GM19239 (cell line): ENCODE data around the gene SAMD8.
"Not testable (repeated sequence)": the region's sequence is repeated elsewhere in the genome, so short reads cannot be mapped to it uniquely, and the experiment has no call there.

Source experiments
- DNase-seq: peaks from one replicate; pipeline ENCODE4 v3.0.0; 2011; ENCODE audit warnings: low spot score; ENCODE audit not compliant: insufficient read length
- FAIRE-seq: peaks from 2 replicates; lab custom pipeline; 2011; peaks lifted over from hg19 to GRCh38; lab: Jason Lieb, UNC

The SAMD8 gene

DNA sequence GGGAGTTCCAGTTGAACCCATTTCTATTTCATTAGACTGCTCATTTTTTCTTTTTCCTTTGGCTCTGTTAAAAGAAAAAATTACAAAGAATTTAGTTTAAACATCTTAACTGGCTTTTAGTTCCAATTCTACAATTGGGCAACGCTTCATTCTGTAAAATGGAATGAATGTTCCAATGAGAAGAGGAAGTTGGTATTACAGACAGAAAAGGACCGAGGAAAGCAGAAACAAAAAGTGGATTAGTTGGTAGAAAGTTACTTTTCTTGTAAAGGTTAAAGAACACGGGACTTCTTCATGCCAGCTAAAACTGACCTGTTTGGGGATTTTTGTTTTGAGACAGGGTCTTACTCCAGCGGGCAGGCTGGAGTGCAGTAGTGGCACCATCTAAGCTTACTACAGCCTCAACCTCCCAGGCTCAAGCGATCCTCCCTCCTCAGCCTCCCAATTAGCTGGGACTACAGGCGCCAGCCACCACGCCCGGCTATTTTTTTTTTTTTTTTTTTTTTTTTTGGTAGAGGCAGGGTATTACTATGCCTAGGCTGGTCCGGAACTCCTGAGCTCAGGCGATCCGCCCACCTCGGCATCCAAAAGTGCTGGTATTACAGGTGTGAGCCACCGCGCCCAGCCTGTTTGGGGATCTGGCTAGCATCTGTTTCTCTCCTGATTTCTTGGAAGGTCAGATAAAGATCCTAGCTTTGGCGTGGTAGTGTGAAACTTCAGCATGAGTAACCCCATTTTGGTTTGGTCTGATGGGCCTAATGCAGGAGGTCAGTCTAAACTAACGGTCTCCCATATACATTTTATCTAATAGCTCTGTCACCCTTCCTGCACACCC is 97.8 kb downstream of the SAMD8 start:
- FAIRE-seq = peak; percentile 23
- DNase-seq = no peak

DNA sequence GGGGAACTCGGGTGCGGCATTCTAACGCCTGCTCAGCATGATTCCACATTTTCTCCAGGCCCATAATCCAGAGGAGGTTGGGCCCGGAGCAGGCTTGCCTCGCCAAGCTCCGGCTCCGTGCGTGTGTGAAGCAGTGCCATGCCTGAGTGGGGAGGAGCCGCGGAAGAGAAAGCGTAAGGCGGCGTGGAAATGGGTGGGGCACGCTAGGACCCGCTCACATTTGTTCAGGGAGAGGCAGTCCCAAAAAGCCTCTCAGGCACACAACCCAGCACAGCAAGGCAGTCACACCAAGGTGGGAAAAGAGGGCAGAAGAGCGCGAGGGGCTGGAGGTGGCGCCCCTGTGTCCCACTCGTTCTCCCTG is 98.4 kb downstream of the SAMD8 start:
- DNase-seq (peak; percentile 41), FAIRE-seq (peak; percentile 64)

DNA sequence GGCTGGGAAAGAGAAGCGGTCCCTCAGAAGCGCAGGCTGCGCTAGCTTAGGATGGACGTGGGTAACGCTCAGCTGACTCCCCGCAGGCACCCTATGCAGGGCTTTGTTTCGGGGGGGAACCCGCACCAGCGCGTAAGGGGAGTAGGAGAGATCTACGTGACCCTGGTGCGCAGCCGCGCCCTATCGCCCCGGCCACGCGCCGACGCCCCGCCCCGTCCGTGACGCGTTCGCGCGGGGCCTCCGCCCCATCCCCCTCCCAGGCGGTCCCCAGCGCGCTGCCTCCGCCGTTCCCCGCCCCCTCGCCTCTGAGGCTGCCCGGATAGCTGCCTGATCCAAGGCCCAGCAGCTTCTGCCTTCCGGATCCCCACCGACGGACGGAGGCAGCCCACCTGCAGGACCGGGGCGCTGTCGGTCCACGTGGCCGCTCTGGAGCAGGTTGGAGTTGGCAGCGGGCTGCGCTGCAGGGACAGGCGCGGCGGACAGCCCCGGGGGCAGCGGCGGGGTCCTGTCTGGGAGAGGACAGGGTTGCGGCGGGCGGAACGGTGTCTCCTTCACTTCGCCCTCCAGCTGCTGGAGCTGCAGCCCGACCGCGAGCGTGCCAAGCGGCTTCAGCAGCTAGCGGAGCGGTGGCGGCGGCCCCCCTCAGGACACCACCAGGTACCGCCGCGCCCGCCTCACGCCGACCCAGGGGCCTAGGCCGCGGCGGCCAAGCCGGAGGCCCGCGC is 99.0 kb downstream of the SAMD8 start, which contains the start of gene VDAC2:
VDAC2 (plus strand) TSS at position 515 of the 725 bp plus-strand sequence. CDS start 363 bp downstream, outside the sequence.
- DNase-seq = peak; percentile 83
- peak; percentile 94 for FAIRE-seq

DNA sequence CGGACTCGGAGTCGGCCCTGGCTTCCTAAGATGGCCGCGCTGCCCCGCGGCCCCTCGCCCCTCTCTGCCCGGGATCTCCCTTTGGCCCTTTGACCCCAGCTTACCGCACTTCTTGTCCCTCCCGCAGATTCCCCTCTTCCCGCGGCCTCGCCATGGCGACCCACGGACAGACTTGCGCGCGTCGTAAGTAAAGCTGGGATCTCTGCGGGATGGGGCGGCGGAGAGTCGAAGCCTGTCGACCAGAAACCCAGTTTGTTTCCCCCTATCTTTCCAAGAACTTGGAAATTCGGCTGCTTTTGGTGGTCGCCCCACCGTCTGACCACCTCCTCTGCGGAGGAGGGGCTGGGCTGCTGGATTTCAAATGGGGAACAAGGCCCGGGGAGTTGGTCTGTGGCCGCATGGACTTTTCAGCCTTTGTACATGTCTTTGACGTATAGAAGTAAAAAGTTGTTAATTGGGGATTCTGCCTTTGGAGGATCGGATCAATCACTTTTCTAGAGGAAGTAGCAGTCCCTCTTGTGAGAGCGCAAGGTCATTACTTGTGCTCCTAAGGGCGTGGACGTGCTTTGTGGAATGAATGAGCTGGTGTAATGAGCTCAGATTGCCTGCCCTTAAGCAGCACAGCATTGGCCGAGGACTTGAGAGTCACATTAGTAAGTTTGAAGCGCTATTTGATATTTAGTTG is 99.7 kb downstream of the SAMD8 start:
- FAIRE-seq = no peak
- no peak for DNase-seq

DNA sequence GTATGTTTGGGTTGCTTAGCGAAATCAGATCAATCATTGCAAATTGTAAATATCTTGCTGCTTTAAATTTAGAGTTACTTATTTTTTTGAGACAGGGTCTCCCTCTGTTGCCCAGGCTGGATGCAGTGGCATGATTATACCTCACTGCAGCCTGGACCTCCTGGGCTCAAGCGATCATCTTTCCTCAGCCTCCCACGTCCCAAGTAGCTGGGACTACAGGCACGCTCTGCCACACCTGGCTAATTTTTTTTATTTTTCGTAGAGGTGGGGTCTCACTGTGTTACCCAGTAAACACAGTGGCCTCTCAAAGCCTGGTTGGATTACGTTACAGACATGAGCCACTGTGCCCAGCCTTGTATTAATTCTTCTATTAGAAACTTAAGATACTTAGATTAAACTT is 100.9 kb downstream of the SAMD8 start:
- DNase-seq (no peak), FAIRE-seq (no peak)

DNA sequence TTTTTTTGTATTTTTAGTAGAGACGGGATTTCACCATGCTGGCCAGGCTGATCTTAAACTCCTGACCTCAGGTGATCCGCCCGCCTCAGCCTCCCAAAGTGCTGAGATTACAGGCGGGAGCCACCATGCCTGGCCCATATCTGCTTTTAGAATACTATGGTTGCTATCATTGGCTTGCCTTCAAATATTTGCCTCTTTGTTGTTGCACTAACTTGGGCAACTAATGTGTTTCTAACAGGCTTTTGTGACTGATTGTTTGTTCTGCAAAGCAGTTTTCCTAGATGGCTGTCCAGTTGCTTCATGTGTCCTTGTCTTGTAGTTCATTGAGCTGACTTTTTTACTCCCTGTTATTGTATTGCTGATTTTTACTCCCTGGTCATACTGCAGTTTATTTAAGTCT is 108.8 kb downstream of the SAMD8 start:
- DNase-seq (no peak), FAIRE-seq (no peak)

DNA sequence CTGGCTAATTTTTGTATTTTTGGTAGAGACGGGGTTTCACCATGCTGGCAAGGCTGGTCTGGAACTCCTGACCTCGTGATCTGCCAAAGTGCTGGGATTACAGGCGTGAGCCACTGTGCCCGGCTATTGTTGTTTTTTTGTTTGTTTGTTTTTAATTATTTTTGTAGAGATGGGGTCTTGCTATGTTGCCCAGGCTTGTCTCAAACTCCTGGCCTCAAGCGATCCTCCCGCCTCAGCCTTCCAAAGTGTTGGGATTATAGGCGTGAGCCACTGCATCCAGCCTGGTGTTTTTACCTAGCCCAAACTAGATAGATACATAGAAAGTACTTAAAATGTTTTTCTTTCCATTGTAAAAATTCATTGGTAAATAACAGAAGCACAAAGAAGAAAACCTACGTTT is 110.0 kb downstream of the SAMD8 start:
- DNase-seq, FAIRE-seq: not testable (repeated sequence)

DNA sequence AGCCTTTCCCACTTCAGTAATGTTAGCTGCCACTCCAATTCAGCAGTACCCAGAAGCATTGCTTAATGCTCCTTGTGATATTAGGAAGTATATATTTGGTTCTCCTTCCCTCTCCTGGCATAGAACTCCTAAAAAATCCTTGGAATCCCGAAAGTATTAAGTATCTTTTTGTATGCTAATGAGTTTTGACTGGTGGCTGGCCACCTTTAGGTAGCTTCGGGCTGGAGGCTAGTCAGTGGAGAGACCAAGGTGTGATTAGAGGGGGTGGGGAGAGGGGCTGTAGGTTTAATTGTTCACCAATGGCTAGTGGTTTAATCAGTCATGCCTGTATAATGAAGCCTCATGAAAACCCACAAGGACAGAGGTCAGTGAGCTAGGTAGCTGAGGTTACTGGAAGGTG is 112.1 kb downstream of the SAMD8 start:
- DNase-seq (no peak), FAIRE-seq (no peak)

DNA sequence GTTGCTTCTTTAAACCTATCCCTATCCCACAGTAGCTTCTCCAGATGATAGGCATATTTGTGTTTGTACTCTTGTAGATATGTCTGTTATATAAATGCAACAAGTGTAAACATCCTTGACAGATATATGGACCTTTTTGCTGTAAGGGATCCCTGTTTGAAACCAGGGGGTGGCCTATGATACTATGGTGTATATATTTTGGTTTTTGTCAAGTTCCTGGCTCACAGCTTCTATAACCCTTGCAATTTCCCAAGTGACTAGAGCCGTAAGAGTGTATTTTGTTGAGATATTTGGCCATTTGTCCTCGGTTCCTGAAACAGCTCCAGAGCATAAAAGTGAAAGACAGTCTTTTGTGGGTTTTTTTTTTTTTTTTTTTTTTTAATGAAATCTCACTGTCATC is 114.6 kb downstream of the SAMD8 start:
- DNase-seq (no peak), FAIRE-seq (no peak)

DNA sequence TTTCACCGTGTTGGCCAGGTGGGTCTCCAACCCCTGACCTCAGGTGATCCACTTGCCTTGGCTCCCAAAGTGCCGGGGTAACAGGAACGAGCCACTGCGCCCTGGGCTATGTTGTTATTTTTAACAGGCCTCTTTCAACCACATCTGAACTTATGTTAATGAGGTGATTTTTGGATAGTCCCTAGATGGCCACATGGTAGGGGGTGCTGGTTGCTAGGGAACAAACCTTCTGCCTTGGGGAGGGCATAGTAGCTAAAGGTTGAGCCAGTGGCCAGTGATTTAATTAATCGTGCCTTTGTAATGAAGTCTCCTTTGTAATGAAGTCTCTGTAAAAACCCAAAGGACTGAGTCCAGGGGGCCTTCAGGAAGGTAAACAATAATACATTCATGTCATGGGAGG is 115.2 kb downstream of the SAMD8 start:
- FAIRE-seq (no peak), DNase-seq (no peak)

DNA sequence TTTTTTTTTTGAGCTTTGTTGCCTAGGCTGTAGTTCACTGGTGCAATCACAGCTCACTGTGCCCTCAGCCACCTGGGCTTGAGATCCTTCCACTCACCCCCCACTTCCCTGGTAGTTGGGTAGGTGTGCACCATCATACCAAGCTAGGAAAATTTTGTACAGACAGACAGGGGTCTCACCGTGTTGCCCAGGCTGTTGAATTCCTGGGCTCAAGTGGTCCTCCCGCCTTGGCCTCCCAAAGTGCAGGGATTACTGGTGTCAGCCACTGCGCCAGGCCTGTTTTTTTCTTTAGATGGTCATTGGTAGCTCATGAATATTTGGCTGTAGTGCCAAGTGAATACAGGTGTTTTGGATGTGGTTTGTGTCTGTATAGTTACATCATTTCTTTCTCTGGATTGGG is 116.8 kb downstream of the SAMD8 start:
- DNase-seq (no peak), FAIRE-seq (no peak)

DNA sequence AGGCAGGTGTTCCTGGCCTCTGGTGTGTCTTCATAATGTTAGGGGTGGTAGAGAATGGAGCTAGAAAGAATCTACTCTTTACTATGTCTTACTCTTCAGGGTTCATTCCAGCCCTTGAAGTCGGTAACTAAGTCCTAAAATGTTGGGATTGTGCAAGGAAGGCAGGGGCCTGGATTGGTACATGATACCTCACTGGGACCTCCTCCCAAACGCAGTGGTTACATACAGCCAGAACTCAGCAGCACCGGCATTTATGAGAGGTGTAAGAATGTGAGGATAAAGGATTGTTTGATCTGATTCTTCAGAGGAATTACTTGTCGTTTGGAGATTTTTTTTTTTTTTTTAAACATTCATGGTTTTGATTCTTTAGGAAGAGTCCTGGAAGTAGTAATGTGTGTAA is 117.4 kb downstream of the SAMD8 start:
- no peak for DNase-seq
- FAIRE-seq = no peak

DNA sequence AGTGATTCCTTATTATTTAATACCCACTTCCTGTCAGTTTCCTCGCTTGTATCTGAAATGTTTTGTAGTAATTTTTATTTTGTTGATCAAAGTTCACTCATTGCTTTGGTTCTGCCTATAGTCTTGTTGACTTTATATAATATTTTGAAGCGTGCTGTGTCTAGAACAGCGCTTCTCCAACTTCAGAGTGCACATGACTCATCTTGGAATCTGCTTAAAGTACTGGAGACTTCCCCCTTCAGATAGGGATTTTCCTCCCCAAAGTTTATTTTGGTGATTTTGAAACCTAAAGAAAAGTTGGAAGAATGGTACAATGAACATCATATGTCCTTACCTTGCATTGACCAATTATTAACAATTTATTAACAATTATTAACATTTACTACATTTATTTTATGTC is 118.5 kb downstream of the SAMD8 start:
- DNase-seq = no peak
- no peak for FAIRE-seq

DNA sequence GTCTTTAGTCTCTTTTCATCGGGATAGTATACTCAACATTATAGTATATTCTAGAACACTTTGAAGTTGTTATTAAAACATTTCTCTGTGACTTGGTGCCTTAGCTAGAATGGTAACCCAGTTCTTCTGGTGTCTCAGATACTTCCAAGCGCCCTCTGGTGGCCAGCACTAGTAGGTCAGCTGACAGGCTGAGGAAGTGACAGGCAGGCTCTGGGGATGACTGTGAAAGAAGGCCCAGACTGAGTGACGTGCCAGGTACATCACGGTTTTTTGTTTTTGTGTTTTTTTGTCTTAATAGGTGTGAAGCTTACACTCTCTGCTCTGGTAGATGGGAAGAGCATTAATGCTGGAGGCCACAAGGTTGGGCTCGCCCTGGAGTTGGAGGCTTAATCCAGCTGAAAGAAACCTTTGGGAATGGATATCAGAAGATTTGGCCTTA is 119.2 kb downstream of the SAMD8 start:
- DNase-seq = peak; percentile 74
- FAIRE-seq = peak; percentile 93
